ENCODE results near the gene NEDD4L.
A peak's percentile ranks its signal among the peaks of the same experiment; 100 is the strongest.

NEDD4L gene

GRCh38 chr18:58096658-58097057 is 52.6 kb downstream of the NEDD4L start:
- no peak for DNase-seq

- no peak for DNase-seq
Measured at GRCh38 chr18:58097121-58097906, 53.3 kb downstream of the NEDD4L start.

GRCh38 chr18:58097907-58098166 is 53.8 kb downstream of the NEDD4L start:
- DNase-seq: no peak

GRCh38 chr18:58098706-58099105 is 54.7 kb downstream of the NEDD4L start:
- DNase-seq: no peak

- no peak for DNase-seq
Measured at GRCh38 chr18:58100154-58100553, 56.1 kb downstream of the NEDD4L start.

GRCh38 chr18:58101291-58101794 is 57.3 kb downstream of the NEDD4L start:
- peak; percentile 77 for DNase-seq

GRCh38 chr18:58102018-58102417 is 58.0 kb downstream of the NEDD4L start:
- no peak for DNase-seq

GRCh38 chr18:58102875-58103274 is 58.8 kb downstream of the NEDD4L start:
- DNase-seq: no peak

- no peak for DNase-seq
Measured at GRCh38 chr18:58103339-58103985, 59.4 kb downstream of the NEDD4L start.

GRCh38 chr18:58104096-58104495 is 60.1 kb downstream of the NEDD4L start:
- DNase-seq: no peak

- no peak for DNase-seq
Measured at GRCh38 chr18:58105206-58105887, 61.3 kb downstream of the NEDD4L start.

- DNase-seq: no peak
Measured at GRCh38 chr18:58105888-58106260, 61.8 kb downstream of the NEDD4L start.

- DNase-seq: no peak
Measured at GRCh38 chr18:58106289-58107070, 62.5 kb downstream of the NEDD4L start.

- DNase-seq: no peak
Measured at GRCh38 chr18:58109256-58109655, 65.2 kb downstream of the NEDD4L start.

- no peak for DNase-seq
Measured at GRCh38 chr18:58110398-58110797, 66.4 kb downstream of the NEDD4L start.

- no peak for DNase-seq
Measured at GRCh38 chr18:58112174-58112573, 68.1 kb downstream of the NEDD4L start.

- DNase-seq: no peak
Measured at GRCh38 chr18:58113337-58113736, 69.3 kb downstream of the NEDD4L start.

GRCh38 chr18:58114766-58115165 is 70.7 kb downstream of the NEDD4L start:
- no peak for DNase-seq

- DNase-seq: no peak
Measured at GRCh38 chr18:58116818-58117217, 72.8 kb downstream of the NEDD4L start.

GRCh38 chr18:58117786-58118403 is 73.9 kb downstream of the NEDD4L start:
- no peak for DNase-seq

- no peak for DNase-seq
Measured at GRCh38 chr18:58118536-58118935, 74.5 kb downstream of the NEDD4L start.

GRCh38 chr18:58119819-58120218 is 75.8 kb downstream of the NEDD4L start:
- no peak for DNase-seq

GRCh38 chr18:58124475-58124874 is 80.4 kb downstream of the NEDD4L start:
- DNase-seq: no peak

Data from NCI-H1048 (cell line).